GM12801 (cell line): Measurements from ENCODE around the gene RHBDL2.

Source experiments
- CTCF ChIP-seq: IDR thresholded peaks from one replicate; pipeline ENCODE4 v1.5.1; 2011; ENCODE audit warnings: control low read depth; ENCODE audit not compliant: insufficient read length; ENCODE audit errors: extremely low read depth

The RHBDL2 gene

GRCh38 chr1:38905985-38906384 lies 35.6 kb downstream of the RHBDL2 start:
- TF ChIP-seq CTCF, result no peak

- TF ChIP-seq CTCF, result no peak
These were observed 42.1 kb downstream of the RHBDL2 start for GRCh38 chr1:38899560-38899959.

- no peak for TF ChIP-seq CTCF
These were observed 42.9 kb downstream of the RHBDL2 start for GRCh38 chr1:38898653-38899230.

GRCh38 chr1:38896169-38896568 lies 45.5 kb downstream of the RHBDL2 start:
- no peak for TF ChIP-seq CTCF

- no peak for TF ChIP-seq CTCF
These were observed 48.7 kb downstream of the RHBDL2 start for GRCh38 chr1:38892976-38893375.

GRCh38 chr1:38891753-38892152 lies 49.9 kb downstream of the RHBDL2 start:
- TF ChIP-seq CTCF, result no peak

- TF ChIP-seq CTCF, result no peak
These were observed 52.0 kb downstream of the RHBDL2 start for GRCh38 chr1:38889589-38889988.
